Measurements from ENCODE around the gene MATN4.

GRCh38 chr20:45308117-45308778 is at the start of gene MATN4:
- TF ChIP-seq SUZ12 (IDR thresholded peaks at IDR 0.05; ENCODE audit: extremely low read depth, insufficient read depth, insufficient read length), result no peak
- TF ChIP-seq YY1 (IDR thresholded peaks at IDR 0.05; ENCODE audit: insufficient read depth, insufficient read length), result no peak

Data from NT2/D1 (cell line).